NK-92 (cell line): Measurements from ENCODE around the gene TRRAP.

Source experiments
- DNase-seq: peaks from one replicate; lab custom pipeline; 2025; ENCODE audit not compliant: unreplicated experiment; lab: John Stamatoyannopoulos, UW

Gene TRRAP

DNA sequence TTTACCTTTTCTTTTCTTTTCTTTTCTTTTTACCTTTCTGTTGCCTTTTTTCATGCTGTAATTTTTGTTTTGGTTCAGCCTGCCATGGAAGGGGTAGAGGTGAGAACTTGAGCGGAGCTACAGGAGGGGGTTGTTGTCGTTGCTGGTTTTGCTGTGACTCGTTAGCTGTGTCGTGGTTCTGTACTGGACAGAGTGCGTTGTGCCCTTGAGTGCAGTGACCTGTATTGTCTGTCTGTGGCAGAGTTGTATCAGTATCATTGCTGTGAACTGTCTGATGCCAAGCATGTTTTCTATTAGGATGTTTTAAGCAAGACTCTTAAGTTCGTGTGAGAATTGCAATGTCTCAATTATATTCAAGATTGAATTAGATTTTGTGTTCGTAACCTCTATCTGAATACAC is 67.5 kb downstream of the TRRAP start:
- DNase-seq = no peak

DNA sequence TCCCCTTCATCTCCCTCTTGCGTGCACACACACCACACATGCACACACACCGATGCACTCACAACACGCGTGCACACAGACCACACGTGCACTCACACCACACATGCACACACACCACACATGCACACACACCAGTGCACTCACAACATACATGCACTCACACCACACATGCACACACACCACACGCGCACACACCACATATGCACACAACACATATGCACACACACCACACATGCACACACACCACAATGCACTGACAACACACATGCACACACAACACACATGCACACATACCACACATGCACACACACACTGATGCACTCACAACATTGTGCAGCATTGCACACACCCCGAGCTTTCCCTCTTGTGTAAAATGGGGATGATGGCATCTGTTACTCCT is 68.1 kb downstream of the TRRAP start:
- DNase-seq = no peak

DNA sequence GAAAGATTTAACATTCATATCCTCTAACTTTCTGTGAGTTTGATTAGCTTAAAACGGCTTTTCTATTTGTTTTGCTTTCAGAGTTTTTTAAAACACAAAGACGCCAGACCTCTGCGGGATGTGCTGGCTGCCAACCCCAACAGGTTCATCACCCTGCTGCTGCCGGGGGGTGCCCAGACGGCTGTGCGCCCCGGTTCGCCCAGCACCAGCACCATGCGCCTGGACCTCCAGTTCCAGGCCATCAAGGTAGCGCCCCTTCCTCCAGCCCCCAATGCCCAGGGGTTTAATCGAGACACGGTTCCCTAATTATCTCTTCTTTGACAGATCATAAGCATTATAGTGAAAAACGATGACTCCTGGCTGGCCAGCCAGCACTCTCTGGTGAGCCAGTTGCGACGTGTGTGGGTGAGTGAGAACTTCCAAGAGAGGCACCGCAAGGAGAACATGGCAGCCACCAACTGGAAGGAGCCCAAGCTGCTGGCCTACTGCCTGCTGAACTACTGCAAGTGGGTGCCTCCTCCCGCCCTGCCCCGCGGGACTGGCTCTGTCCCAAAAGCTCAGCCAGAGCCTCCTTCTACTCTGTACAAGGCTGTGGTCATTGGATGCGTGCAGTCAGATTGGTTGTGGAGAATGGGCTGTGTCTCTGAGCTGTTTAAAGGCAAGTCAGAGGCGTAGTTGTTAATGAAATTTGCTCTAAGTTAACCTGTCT is 71.2 kb downstream of the TRRAP start:
- no peak for DNase-seq

DNA sequence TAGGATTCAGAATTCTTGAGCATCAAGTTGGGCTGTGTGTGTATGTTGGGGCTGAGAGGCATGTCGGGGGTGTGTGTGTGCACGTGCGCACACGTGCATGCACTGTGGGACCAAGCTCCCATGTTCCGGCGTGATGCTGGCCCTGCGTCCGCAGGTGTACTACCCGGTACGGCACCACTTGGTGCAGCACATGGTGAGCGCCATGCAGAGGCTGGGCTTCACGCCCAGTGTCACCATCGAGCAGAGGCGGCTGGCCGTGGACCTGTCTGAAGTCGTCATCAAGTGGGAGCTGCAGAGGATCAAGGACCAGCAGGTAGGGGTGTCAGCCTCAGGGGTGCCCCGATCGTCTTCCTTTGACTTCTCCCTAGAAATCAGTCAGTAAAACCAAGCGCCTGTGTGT is 77.7 kb downstream of the TRRAP start:
- no peak for DNase-seq

DNA sequence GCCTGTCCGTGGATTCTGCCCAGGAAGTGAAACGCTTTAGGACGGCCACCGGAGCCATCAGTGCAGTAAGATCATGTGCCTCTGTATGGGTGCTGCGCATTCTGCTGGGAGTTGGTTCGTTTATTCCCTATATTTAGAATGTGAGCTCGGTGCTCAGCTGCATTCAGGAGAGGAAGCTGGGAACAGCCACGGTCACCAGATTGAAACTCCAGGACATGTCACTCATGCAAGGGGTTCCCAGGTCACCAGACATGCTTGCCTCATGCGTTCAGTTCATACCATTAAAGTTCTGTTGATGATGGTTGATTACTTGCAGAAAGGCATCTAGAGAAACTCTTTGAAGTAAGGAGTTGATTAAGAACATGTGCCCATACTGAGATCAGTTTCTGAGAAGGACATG is 78.1 kb downstream of the TRRAP start:
- DNase-seq = no peak

DNA sequence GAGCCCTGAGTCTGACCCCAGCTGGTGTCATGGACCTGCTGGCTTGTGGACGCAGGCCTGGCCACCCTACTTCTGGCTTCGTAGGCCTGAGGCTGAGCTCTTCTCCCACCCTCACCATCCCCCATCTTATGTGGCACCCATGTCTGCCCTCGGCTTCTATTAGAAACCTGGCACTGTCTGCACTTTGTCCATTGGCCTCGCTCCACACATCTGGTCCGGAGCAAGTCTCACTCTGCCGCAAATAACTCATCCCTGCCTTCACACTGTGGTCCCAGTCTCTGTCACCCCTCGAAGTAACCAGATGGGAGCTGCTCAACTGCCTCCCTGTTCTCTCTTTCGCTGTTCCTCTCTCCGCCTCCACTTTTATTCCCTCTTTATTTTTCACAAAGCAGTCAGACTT is 78.6 kb downstream of the TRRAP start:
- DNase-seq = no peak

DNA sequence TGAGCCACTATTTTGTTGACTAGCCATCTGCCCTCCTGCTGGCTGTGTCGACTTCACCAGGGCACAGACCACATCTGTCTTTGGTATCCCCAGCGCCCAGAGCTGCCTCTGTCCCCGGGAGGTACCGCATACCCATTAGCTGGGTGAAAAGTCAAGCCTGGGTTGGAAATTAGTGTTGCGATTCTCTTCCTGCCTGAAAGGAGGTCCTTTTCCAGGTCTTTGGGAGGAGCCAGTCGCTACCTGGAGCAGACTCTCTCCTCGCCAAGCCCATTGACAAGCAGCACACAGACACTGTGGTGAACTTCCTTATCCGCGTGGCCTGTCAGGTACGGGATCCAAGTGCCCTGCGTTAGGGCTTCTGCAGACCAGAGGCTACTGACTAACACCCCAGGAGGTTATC is 79.4 kb downstream of the TRRAP start:
- DNase-seq = no peak

DNA sequence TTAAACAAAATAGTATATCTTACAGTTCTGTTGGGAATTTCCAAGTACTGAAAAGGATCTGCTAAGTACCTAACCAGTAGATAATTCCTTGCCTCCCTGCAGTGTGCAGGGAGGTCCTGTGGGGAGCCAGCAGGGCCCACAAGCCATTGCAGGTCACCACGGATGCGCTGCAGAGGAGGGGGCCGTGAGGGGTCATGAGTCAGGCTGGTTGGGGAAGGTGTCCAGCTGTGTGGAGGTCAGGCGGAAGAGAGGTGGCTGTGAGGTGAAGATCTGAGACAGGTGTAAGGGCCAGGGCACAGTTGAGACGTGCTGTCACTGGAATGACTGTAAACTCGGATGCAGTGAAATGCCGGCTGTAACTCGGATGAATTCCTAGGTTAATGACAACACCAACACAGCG is 80.6 kb downstream of the TRRAP start:
- no peak for DNase-seq

DNA sequence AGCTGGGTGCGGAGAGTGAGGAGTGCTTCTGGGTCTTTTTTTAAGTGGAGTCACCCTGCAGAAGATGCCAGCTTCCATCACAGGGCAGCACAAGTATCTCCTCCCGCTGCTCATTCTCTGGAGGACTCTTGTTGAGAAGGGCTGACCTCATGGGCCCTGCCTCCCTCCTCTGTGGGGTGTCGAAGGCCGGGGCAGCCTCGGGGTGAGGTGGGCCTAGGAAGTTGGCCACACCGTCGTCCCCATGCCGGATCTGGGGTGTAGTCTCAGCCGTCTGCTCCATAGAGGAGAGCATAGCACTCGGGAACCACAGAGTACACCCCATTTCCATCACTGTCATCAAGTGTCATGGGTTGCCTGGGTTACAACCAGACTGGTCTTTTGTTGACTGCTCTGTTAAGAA is 85.0 kb downstream of the TRRAP start:
- no peak for DNase-seq

DNA sequence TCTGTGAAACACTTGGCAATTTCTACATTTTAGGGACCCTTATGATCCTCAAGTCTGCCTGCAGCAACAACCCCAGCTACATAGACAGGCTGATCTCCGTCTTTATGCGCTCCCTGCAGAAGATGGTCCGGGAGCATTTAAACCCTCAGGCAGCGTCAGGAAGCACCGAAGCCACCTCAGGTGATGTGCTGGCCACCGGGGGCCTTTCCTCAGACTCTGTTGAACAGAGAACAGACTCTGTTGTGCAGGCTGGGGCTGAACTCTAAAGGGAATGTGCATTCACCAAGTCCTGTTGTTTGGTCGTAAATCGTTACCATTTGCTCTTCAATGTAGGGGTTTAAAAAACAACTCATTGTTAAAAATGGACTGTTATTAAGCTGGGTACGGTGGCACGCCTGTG is 86.3 kb downstream of the TRRAP start:
- DNase-seq = no peak

DNA sequence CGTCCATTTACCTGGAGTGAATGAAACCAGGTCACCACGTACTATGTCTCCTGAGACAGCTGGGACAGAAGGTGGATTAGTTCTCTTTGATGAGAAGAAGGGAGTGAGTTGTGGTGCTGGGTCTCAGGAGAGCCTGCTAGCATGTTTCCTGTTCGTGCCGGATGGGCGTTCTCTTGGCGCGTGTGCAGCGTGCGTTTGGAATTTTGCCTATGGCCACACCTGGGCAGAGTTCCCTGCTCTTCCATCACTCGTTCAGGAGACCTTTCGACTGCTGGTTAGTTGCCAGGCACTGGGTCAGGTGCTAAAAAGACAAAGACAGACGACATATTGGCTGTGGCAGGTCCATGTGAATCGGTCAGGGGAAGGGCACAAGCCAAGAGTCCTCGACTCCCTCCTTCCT is 90.3 kb downstream of the TRRAP start:
- DNase-seq = no peak

DNA sequence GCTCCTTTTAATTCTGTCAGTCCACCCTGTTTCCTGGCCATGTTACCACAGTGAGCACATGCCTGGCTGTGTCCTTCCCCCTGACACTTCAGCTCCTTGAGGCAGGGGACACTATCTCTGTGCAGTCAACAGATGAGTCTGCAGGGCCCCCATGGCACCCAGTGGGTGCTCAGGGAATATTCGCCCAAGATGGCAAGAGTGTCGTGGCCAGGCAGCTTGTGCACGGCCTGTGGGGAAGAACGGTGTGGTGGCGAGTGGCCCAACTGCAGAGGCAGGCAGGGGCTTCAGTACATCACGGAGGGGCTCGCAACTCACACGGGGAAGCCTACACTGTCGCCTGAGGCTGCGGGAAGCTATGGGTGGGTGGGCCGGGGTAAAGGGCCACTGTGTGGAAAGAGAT is 91.1 kb downstream of the TRRAP start:
- DNase-seq = no peak

DNA sequence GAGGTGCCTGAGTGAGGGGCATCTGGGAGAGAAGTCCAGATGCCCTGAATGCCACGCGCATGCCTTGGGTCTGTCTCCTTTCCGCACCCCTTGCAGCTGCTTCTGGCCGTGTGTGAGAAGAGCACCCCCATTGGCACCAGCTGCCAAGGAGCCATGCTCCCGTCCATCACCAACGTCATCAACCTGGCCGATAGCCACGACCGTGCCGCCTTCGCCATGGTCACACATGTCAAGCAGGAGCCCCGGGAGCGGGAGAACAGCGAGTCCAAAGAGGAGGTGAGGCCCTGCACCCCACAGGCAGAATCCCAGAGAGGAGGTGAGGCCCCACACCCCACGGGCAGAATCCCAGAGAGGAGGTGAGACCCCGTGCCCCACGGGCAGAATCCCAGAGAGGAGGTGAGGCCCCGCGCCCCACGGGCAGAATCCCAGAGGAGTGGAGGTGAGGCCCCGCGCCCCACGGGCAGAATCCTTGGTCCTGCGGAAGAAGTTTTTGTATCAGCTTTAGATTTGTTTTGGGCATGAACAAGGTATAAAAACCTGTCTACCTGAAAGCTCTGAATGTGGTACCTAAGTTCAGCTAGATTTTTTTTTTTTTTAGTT is 91.8 kb downstream of the TRRAP start:
- DNase-seq = no peak

DNA sequence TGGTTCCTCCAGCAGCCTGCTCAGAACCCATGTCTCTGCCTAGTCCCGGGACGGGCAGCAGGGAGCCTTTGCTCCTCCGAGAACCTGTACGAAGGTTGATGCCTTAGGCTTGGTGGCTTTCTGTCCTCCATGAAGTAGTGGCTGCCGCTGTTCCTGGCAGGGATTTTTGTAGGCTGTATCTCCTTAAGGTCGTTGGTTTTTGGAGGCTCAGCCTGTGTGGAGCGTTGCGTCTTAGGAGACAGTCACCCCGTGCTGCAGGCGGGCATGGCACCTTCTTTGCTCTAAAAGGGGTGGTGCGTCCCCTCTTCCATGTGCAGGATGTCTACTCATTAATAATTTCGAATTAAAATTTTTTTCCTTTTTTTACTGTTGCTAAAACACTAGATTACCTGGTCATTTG is 92.5 kb downstream of the TRRAP start:
- no peak for DNase-seq

DNA sequence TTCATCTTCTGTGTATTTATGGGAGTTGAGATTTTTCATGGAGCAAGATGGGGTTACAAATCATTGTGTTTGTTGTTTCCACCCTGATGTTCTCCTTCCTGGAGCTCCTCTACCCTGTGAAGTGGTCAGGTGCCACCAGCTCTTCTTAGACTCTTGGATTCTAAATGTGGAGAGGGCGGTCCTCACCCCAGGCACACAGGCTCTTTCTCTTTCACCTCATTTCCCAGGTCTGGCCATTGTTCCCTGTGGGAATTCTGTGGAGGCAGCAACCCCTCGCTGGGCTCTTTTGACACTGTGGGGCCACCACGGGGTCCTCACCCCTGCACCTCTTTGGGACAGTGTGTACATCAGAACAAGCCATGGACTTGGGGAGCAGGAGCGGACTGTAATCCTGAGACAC is 95.9 kb downstream of the TRRAP start:
- DNase-seq = no peak

DNA sequence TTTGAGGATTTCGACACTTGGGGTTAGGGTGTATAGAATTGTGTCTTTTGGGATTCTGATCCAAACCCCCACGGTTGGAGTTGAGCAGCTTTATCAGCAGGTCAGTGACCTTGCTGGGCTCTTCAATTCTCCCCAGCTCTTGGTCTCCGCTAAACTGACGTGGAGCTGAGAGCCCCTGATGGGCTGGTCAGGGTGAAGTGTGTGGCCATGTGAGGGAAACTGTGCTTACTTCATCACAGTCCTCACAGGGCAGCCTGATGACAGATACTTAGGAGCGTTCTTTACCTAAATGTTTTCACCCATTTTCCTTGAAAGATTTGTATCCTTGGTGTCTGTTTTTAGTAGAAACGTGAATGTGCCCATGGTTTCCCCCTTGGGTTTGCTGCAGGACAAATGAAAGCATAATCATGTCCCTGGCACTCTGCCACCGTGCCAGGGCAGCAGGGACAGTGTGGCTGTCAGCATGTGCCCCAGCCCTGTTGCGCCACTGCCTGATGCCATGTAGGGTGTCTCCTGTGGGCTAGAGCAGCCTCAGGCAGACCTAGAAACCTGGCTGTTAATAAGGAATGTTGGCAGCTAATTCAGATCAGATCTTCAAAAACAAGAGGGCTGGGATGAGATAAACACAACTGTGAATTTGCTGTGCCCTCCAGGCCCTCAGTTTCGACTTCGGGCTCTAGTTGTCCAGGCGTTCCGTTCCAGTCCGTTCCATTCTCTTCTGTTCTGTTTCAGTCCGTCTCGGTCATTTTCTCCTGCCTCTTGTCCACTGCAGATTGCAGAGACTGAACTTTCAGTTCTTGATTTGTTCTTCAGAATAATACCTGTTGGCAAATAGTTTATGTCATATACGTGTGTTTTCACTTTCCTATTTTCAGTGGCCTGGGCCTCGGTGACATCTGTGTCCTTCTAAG is 96.8 kb downstream of the TRRAP start:
- DNase-seq = no peak

DNA sequence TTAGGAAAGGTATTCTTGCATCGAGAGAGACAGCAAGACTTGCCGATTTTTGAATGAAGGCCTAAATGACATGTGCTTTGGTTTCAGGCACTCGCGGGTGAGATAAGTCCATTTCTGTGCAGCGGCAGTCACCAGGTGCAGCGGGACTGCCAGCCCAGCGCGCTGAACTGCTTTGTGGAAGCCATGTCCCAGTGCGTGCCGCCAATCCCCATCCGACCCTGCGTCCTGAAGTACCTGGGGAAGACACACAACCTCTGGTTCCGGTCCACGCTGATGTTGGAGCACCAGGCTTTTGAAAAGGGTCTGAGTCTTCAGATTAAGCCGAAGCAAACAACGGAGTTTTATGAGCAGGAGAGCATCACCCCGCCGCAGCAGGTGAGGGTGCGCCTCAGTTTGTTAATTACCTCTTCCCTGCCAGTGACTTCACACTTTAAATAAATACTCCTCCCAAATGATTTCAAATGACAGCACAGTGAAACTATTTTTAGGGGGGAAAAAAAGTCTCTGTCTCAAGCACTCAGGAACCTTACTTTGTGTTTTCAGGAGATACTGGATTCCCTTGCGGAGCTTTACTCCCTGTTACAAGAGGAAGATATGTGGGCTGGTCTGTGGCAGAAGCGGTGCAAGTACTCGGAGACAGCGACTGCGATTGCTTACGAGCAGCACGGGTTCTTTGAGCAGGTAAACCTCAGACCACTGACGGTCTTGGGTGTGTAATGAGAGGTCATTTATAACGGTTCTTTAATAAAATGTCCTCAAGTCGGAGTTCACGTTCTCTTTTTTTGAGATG is 98.3 kb downstream of the TRRAP start:
- DNase-seq = no peak

DNA sequence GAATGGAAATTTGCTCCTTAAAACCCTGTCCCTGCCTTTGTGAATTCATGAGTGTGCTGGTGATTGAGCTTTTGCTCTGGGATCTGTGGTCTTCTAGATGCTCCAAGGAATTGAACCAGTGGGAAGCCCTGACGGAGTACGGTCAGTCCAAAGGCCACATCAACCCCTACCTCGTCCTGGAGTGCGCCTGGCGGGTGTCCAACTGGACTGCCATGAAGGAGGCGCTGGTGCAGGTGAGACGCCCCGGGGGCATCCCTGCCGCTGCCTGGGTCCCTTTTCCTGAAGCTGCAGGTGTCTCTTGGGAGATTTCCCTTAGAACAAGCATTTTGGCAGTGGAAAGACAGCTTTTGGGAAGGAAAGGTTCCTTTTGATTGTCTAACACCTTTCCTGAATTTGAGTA is 100.3 kb downstream of the TRRAP start:
- no peak for DNase-seq

DNA sequence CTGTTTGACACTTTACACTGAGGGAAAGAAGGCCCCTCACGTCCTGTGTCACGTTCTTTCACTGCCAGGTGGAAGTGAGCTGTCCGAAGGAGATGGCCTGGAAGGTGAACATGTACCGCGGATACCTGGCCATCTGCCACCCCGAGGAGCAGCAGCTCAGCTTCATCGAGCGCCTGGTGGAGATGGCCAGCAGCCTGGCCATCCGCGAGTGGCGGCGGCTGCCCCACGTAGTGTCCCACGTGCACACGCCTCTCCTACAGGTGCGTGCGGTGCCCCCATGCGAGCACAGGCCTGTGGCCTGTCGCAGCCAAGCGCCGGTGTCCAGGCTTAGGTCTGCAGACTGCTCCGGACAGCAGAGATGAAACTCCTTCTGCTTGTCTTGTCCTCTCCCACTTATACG is 103.4 kb downstream of the TRRAP start:
- DNase-seq = no peak

DNA sequence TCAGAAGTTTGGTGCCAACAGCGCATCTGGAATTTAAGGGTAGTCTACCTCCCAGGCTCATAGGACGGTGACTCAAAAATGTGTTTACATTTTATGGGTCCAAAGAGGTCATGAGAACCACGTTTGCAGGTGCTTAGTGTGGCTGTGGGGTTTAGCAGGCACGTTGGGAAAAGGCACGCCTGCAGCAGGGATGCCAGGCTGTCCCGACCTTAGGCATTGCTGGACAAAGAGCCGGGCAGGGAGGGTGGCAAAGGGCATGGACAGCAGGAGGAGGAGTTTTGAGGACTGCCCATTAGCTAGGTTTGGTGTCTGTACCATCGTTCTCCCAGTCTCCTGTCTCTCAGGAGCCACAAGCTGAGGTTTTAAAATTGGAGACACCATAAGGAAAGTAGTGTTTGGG is 104.4 kb downstream of the TRRAP start:
- DNase-seq = no peak

DNA sequence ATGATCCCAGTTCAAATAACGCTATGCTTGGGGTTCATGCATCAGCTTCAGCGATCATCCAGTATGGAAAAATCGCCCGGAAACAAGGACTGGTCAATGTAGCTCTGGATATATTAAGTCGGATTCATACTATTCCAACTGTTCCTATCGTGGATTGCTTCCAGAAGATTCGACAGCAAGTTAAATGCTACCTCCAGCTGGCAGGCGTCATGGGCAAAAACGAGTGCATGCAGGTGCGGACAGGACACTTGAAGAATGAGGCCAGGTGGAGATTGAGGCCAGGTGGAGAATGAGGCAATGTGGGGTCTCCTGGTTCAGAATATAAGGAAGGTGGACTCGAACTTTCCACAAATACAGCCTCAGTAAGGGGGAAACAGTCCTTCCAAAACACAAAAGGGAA is 105.8 kb downstream of the TRRAP start:
- no peak for DNase-seq
